CD4-positive, alpha-beta T cell treated with Interleukin-2 at 100 ng/mL for 4 hours (primary cell): ENCODE results near the gene ERICH3.

Experiments used
- DNase-seq: peaks from one replicate; pipeline ENCODE4 v3.0.0-alpha.2; 2020; ENCODE audit warnings: low spot score

ERICH3 gene

GRCh38 chr1:74591949-74592348, 81.6 kb downstream of the ERICH3 start:
- no peak for DNase-seq

- no peak for DNase-seq
These were observed 83.3 kb downstream of the ERICH3 start for GRCh38 chr1:74590288-74590687.

GRCh38 chr1:74587888-74588287, 85.7 kb downstream of the ERICH3 start:
- DNase-seq: no peak

GRCh38 chr1:74586253-74586897, 87.2 kb downstream of the ERICH3 start:
- no peak for DNase-seq

- DNase-seq: no peak
These were observed 89.4 kb downstream of the ERICH3 start for GRCh38 chr1:74584185-74584584.

GRCh38 chr1:74583397-74583796, 90.2 kb downstream of the ERICH3 start:
- no peak for DNase-seq

- DNase-seq: no peak
These were observed 94.2 kb downstream of the ERICH3 start for GRCh38 chr1:74579425-74579824.

GRCh38 chr1:74578101-74578500, 95.5 kb downstream of the ERICH3 start:
- DNase-seq: no peak

- no peak for DNase-seq
These were observed 101.7 kb downstream of the ERICH3 start for GRCh38 chr1:74571891-74572290.

- DNase-seq: no peak
These were observed 102.1 kb downstream of the ERICH3 start for GRCh38 chr1:74571493-74571800.

- DNase-seq: no peak
These were observed 102.6 kb downstream of the ERICH3 start for GRCh38 chr1:74570797-74571492.

GRCh38 chr1:74549932-74550331, 123.7 kb downstream of the ERICH3 start:
- no peak for DNase-seq

GRCh38 chr1:74548961-74549750, 124.4 kb downstream of the ERICH3 start:
- no peak for DNase-seq

GRCh38 chr1:74545821-74546220, 127.8 kb downstream of the ERICH3 start:
- DNase-seq: no peak

GRCh38 chr1:74534241-74534640, 139.4 kb downstream of the ERICH3 start:
- no peak for DNase-seq

- DNase-seq: no peak
These were observed 141.8 kb downstream of the ERICH3 start for GRCh38 chr1:74531796-74532195.

GRCh38 chr1:74530892-74531291, 142.7 kb downstream of the ERICH3 start:
- no peak for DNase-seq

GRCh38 chr1:74528123-74528522, 145.5 kb downstream of the ERICH3 start:
- no peak for DNase-seq

- DNase-seq: no peak
These were observed 146.9 kb downstream of the ERICH3 start for GRCh38 chr1:74526708-74527107.

GRCh38 chr1:74523873-74524480, 149.6 kb downstream of the ERICH3 start:
- no peak for DNase-seq

- no peak for DNase-seq
These were observed 151.4 kb downstream of the ERICH3 start for GRCh38 chr1:74522148-74522547.
